Nucleus accumbens (tissue), 56 donors: ENCODE measurements around the gene ASCL2.
"Not testable (repeated sequence)": the region's sequence is repeated elsewhere in the genome, so short reads cannot be mapped to it uniquely, and the experiment has no call there.

Source experiments
- DNase-seq, 56 donors: peaks; one replicate each; lab custom pipeline; 2025; lab: John Stamatoyannopoulos, UW

The ASCL2 gene

GRCh38 chr11:2298795-2299761 lies 28.7 kb upstream of the ASCL2 start:
- no peak for DNase-seq

- DNase-seq = no peak
Measured at GRCh38 chr11:2298131-2298794, 27.9 kb upstream of the ASCL2 start.

DNA sequence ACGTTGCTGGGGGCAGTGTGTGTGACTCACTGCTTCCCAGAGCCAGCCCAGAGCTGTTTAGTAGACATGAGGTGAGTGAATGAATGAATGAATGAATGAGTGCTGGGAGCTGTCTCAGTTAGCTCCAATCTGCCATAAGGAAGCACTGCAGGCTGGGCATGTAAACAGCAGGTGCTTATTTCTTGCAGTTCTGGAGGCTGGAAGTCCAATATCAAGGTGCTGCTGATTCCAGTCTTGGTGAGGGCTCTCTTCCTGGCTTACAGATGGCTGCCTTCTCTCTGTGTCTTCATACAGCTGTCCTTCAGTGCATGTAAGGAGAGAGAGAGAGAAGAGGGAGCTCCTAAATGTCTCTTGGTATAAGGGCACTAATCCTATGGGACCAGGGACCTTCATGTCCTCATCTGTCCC lies 27.2 kb upstream of the ASCL2 start:
- no peak for DNase-seq

- no peak for DNase-seq
Measured at GRCh38 chr11:2296913-2297622, 26.7 kb upstream of the ASCL2 start.

GRCh38 chr11:2295971-2296912 lies 25.9 kb upstream of the ASCL2 start:
- no peak for DNase-seq

GRCh38 chr11:2294926-2295290 lies 24.5 kb upstream of the ASCL2 start:
- DNase-seq = no peak

DNA sequence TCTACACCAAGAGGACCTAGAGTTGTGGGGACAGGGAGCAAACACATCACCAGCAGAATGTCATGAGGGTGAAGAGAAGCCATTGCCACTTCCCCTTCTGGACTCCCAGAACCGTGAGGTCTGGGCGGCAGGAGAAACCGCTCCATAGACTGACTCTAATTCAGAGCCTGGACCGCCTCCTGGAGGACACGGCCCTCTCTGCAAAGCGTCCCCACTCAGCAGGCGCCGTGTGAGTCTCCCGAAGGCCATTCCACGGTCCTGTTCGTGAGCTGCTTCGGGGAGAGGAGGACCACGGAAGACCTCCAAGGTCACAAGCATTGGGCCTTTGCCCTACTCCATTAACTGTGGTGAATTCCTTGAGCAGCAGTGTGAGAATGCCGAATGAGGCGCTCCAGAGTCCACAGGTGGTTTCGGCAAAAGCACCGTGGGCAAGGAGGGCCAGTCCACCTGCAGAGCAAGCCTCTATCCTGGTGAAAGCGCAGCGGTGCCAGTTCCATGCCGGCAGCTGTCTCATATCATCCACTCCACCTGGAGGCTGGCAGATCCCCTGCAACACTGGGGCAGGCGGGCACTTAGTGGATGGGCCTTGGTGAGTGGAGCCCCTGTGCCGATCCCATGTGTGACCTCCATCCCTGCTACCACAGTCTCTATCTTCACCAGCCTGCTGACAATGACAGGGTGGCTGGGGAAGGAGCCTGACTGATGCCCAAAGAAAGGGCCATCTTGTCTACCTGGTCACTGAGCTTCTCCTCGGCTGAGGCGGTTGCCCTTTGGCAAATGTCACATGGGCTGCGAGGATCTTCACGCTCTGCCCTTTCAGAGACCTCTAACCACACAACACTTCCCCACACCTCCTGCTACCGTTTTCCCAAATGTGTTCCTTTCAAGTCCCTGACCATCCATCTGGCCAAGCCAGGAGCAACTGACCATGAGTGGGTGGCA lies 23.9 kb upstream of the ASCL2 start:
- peak in 1 of 56 donors; percentile 20 for DNase-seq

DNA sequence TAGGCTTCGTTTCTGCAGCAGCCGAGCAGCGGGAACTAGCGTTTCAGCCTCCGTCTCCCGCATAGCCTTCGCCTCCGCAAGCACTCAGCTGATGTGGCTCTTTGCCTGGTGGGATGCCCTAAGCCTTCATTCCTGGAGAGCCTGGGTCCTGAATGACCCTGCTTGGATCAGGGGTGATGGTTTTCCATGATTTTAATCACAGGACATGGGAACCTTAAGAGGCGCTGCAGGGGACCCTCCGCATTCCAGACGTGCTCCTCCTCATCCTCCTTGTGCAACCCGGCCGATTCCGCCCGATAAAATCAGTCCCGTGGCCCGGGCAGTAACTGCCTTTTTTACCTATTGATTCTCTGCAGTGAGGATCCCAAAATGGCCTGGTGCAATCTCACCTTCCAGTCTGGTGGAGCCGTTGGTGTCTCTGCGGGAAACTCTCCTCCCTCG lies 23.2 kb upstream of the ASCL2 start:
- no peak for DNase-seq

GRCh38 chr11:2290351-2290841 lies 20.0 kb upstream of the ASCL2 start:
- no peak for DNase-seq

GRCh38 chr11:2289859-2290258 lies 19.5 kb upstream of the ASCL2 start:
- DNase-seq = no peak

DNA sequence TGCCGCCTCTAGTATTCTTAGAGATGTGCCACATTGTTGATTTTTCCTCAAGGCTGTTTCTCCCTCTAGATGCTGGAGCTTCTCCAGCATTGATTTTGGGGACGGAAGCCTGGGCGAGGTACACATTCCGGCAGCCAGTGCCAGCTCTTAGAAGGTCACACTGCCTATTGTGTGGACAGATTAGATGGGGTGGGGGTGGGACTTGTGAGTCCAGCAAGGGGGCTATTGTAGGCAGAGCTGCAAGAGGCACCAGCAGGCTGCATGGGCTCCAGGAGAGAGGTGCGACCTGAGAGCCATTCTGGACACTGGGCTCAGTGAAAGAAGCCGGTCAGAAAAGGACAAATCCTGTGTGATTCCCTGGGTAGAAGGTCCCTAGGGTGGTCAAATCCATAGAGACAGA lies 19.0 kb upstream of the ASCL2 start:
- DNase-seq = no peak

DNA sequence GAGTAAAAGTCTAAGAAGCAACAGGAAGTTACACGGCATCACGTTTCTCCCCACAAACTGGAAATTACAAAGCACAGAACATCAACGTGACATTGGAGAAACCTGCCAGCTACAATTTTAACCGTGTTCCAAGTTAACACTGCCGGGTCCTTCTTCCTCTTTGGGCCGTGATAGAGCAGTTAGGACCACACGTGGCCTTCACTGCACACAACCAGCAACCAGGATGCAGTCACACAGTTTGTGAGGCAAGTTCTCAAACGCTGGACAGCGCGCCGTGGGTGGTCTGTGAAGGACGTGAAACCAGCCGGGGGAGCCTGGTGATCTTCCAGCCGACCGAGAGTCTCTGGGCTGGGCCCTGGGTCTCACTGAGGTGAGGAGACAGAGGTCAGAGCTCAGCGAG lies 16.7 kb upstream of the ASCL2 start:
- no peak for DNase-seq

DNA sequence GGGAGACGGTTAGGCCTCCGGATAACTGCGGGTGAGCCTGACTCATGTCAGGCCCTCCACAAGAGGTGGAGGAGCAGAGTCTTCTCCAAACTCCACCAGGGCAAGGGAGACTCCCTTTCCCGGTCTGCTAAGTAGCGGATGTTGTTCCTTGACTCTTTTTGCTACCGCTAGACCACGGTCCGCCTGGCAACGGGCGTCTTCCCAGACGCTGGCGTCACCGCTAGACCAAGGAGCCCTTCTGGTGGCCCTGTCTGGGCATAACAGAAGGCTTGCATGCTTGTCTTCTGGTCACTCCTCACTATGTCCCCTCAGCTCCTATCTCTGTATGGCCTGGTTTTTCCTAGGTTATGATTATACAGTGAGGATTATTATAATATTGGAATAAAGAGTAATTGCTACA lies 16.0 kb upstream of the ASCL2 start:
- not testable (repeated sequence) for DNase-seq

DNA sequence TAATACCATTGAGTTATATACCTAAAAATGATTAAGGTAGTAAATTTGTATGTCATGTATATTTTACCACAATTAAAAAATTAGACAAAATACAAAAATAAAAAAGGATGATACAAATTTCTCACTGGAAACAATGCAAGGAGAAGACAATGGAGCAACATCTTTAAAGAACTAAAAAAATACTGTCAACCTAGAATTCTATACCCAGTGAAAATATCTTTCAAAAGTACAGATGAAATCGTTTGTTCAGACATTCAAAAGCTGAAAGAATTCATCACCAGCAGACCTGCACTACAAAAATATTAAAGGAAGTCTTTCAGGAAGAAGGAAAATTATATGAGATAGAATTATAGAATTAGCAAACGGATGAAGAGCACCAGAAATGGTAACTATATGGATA lies 9.8 kb upstream of the ASCL2 start:
- no peak for DNase-seq

DNA sequence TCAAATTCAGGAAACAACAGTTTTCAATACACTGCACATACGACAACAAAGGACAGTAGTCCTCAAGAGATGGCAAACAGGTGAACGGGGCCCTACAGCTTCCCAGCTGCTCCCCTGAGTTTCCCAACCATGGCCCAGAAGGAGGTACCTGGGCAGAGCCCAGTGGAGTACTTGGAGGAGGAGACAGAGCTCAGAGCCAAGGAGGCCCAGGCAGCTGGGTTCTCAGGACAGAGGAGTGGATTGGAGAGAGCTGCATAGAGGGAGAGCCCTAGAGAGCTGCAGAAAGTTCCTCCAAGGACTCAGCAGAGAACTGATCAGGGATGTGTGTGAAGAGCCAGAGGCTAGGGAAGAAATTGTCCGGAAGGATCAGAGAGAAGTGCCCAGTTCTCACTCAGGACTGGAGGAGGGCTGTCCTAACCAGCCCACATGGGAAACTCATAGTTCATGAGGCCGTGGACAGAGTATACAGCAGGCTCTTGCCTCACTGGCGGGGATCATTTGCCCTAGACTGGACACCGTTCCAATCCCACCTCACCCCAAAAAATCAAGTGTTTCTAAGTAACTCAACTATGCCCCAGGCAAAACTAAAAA lies 7.6 kb upstream of the ASCL2 start:
- no peak for DNase-seq

- DNase-seq = no peak
Measured at GRCh38 chr11:2277008-2277346, 6.6 kb upstream of the ASCL2 start.

DNA sequence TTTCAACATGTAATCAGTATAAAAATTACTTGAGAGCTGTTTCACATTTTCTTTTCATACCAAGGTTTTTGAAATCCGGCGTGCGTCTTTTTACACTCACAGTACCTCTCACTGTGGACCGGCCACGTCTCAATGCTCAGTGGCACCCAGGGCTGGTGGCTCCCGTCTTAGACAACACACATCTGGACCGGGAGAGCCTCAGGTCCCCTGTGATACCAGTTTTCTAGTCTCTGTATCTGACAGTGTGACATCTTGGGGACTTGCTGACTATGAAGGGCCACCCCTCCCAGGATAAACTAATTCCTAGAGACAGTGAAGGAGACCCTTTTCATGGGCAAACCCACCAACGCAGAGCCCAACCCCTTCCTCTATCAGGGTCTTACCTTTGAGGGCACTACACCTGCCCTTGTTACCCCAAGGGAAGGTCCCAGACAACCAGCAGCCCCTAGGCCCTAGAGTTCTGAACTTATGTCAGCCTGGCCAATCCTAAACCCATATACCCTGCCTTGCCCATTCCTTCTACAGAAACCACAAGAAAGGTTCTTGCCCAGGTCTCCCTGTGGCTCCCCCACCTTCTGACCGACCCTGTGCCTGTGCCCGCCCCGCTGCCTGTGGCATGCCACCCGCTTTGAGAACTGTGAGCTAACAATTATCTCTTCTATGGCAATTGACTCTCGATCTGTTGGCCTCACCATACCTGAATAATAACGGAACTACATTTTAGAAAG lies 6.1 kb upstream of the ASCL2 start:
- DNase-seq = no peak
